ENCODE measurements around the gene LDHD.

Gene LDHD

GRCh38 chr16:75107505-75107904, 9.1 kb downstream of the LDHD start:
- H3K9me2 ChIP-seq (replicated peaks; ENCODE audit: low read depth, low read length), result no peaks in the 10 kb centered on the region
- TF ChIP-seq CTCF (conservative IDR thresholded peaks at IDR 0.05; ENCODE audit: low read length) (no peak), EZH2phosphoT487 (IDR thresholded peaks at IDR 0.05; ENCODE audit: borderline replicate concordance) (no peak)
- H3K9me3 ChIP-seq (ENCODE audit: insufficient read depth, low read depth, low read length), result no peaks in the 10 kb centered on the region
- no peak overlapping the region for H2AFZ ChIP-seq (ENCODE audit: low read length)
- peak overlapping the region; percentile 95 for H3K4me2 ChIP-seq (ENCODE audit: low read depth, low read length, poor library complexity, severe bottlenecking)
- peaks cover 56% of the 10 kb centered on the region for H3K36me3 ChIP-seq (ENCODE audit: insufficient read depth, low read length)
- H3K27me3 ChIP-seq (ENCODE audit: insufficient read depth, low read length, poor library complexity, severe bottlenecking), result no peaks in the 10 kb centered on the region
- peak overlapping the region; percentile 74 for H3K4me3 ChIP-seq (ENCODE audit: low read length, poor library complexity, severe bottlenecking)
- peaks cover 75% of the 10 kb centered on the region for H3K4me1 ChIP-seq (ENCODE audit: insufficient read depth, low read length, poor library complexity, severe bottlenecking)
- peaks cover 97% of the 10 kb centered on the region for H3K79me2 ChIP-seq (ENCODE audit: insufficient read depth, low read length)
- peak overlapping the region; percentile 97 for H3K9ac ChIP-seq (ENCODE audit: low read depth, low read length, poor library complexity, severe bottlenecking)
- peaks cover 18% of the 10 kb centered on the region for H3F3A ChIP-seq (ENCODE audit: low read depth)
- H4K20me1 ChIP-seq (ENCODE audit: insufficient read depth, low read length, poor library complexity, severe bottlenecking), result peaks cover 27% of the 10 kb centered on the region

- Histone ChIP-seq H3K4me2 (ENCODE audit: low read depth, low read length, poor library complexity, severe bottlenecking) (peak overlapping the region; percentile 95), H3K9me3 (ENCODE audit: insufficient read depth, low read depth, low read length) (no peaks in the 10 kb centered on the region), H3K4me3 (ENCODE audit: low read length, poor library complexity, severe bottlenecking) (peak overlapping the region; percentile 74), H3K79me2 (ENCODE audit: insufficient read depth, low read length) (peaks cover 97% of the 10 kb centered on the region), H3K9me2 (replicated peaks; ENCODE audit: low read depth, low read length) (no peaks in the 10 kb centered on the region), H2AFZ (ENCODE audit: low read length) (no peak overlapping the region), H3K27me3 (ENCODE audit: insufficient read depth, low read length, poor library complexity, severe bottlenecking) (no peaks in the 10 kb centered on the region), H3K4me1 (ENCODE audit: insufficient read depth, low read length, poor library complexity, severe bottlenecking) (peaks cover 76% of the 10 kb centered on the region), H3K9ac (ENCODE audit: low read depth, low read length, poor library complexity, severe bottlenecking) (peak overlapping the region; percentile 97), H4K20me1 (ENCODE audit: insufficient read depth, low read length, poor library complexity, severe bottlenecking) (peaks cover 23% of the 10 kb centered on the region), H3F3A (ENCODE audit: low read depth) (peaks cover 18% of the 10 kb centered on the region), H3K36me3 (ENCODE audit: insufficient read depth, low read length) (peaks cover 65% of the 10 kb centered on the region)
- TF ChIP-seq CTCF (conservative IDR thresholded peaks at IDR 0.05; ENCODE audit: low read length), result no peak
- no peak for TF ChIP-seq EZH2phosphoT487 (IDR thresholded peaks at IDR 0.05; ENCODE audit: borderline replicate concordance)
Measured at GRCh38 chr16:75106351-75107274, 10.0 kb downstream of the LDHD start.

GRCh38 chr16:75105306-75106061, 11.1 kb downstream of the LDHD start:
- H3K4me1 ChIP-seq (ENCODE audit: insufficient read depth, low read length, poor library complexity, severe bottlenecking), result peaks cover 76% of the 10 kb centered on the region
- no peaks in the 10 kb centered on the region for H3K27me3 ChIP-seq (ENCODE audit: insufficient read depth, low read length, poor library complexity, severe bottlenecking)
- H3K4me2 ChIP-seq (ENCODE audit: low read depth, low read length, poor library complexity, severe bottlenecking), result peak overlapping the region; percentile 95
- H3K9me3 ChIP-seq (ENCODE audit: insufficient read depth, low read depth, low read length), result no peaks in the 10 kb centered on the region
- peaks cover 19% of the 10 kb centered on the region for H4K20me1 ChIP-seq (ENCODE audit: insufficient read depth, low read length, poor library complexity, severe bottlenecking)
- H3K36me3 ChIP-seq (ENCODE audit: insufficient read depth, low read length), result peaks cover 68% of the 10 kb centered on the region
- H3F3A ChIP-seq (ENCODE audit: low read depth), result peaks cover 17% of the 10 kb centered on the region
- H3K9me2 ChIP-seq (replicated peaks; ENCODE audit: low read depth, low read length), result no peaks in the 10 kb centered on the region
- H2AFZ ChIP-seq (ENCODE audit: low read length), result no peak overlapping the region
- H3K79me2 ChIP-seq (ENCODE audit: insufficient read depth, low read length), result peaks cover 97% of the 10 kb centered on the region
- peak overlapping the region; percentile 97 for H3K9ac ChIP-seq (ENCODE audit: low read depth, low read length, poor library complexity, severe bottlenecking)
- TF ChIP-seq EZH2phosphoT487 (IDR thresholded peaks at IDR 0.05; ENCODE audit: borderline replicate concordance) (no peak), CTCF (conservative IDR thresholded peaks at IDR 0.05; ENCODE audit: low read length) (no peak)
- no peak overlapping the region for H3K4me3 ChIP-seq (ENCODE audit: low read length, poor library complexity, severe bottlenecking)

All from Loucy (cell line).